HCT116 (cell line): ENCODE results near the gene ZCCHC24. TPM values are rescaled to one million over a fixed set of nuclear protein-coding genes. Genes with fewer than 3 reads are reported as not detected.

ENCODE experiments used
- ATAC-seq: fragments of 200-7000 bp; cut with Tn5 transposase; 2 replicates; pipeline ENCODE4 v1.9.1; 2020; ENCODE audit warnings: mild to moderate bottlenecking, moderate library complexity
- BruUV-seq: library from RNA; stranded (reverse); fragments of 400-500 nt; replicated peaks from 2 replicates; lab custom pipeline; 2021; lab: Mats Ljungman, UMichigan
- CTCF ChIA-PET: fragments of 300-600 bp; sonication (Branson Sonifier 250); formaldehyde crosslinking; loops from one replicate; lab custom pipeline; 2021; ENCODE audit warnings: antibody characterized with exemption; lab: Charles Lee
- POLR2A ChIA-PET: fragments of 300-600, 350-600 bp; sonication (Branson Sonifier 250); formaldehyde crosslinking; loops from one replicate; lab custom pipeline; 2021; ENCODE audit warnings: antibody characterized with exemption; lab: Charles Lee
- RAD21 ChIA-PET, 2 experiments: fragments of 300-600 bp; sonication (Branson Sonifier 250); formaldehyde crosslinking; loops; one replicate each; lab custom pipeline; 2023; ENCODE audit warnings: low total read pairs in 2 of 2; ENCODE audit not compliant: uncharacterized antibody in 2 of 2, unreplicated experiment in 2 of 2, low non-redundant PET in 1 of 2; lab: Charles Lee
- DNase-seq: peaks from one replicate; pipeline ENCODE4 v3.0.0-alpha.2; 2010; ENCODE audit warnings: low read depth, low spot score
- H2AFZ ChIP-seq: fragments of 200-600 bp; shearing (Covaris generic), sonication (generic); 2 replicates; pipeline ENCODE4 v1.6.1; 2017; ENCODE audit warnings: low read depth, mixed run types, mixed read lengths, antibody characterized with exemption, low read length; ENCODE audit not compliant: poor library complexity, severe bottlenecking
- H3K27ac ChIP-seq: 2 replicates; pipeline ENCODE4 v1.5.1; 2012; ENCODE audit warnings: low read depth, low read length
- H3K27me3 ChIP-seq: fragments of 200-600 bp; sonication (generic); 2 replicates; pipeline ENCODE4 v1.6.1; 2016; ENCODE audit warnings: mixed run types, low read length, mixed read lengths; ENCODE audit not compliant: insufficient read depth
- H3K36me3 ChIP-seq, 2 experiments: fragments of 200-500 bp in 1 of 2; fragments of 200-600 bp in 1 of 2; sonication (Bioruptor generic) in 1 of 2; sonication (generic) in 1 of 2; 2 replicates each; pipeline versions ENCODE4 v1.5.1 to v1.6.1; 2014 to 2016; ENCODE audit warnings: low read length in 2 of 2, inconsistent platforms in 1 of 2, mixed read lengths in 1 of 2, mixed run types in 1 of 2; ENCODE audit not compliant: insufficient read depth in 2 of 2, control insufficient read depth in 1 of 2
- H3K4me1 ChIP-seq, 2 experiments: fragments of 200-600 bp in 1 of 2; sonication (generic) in 1 of 2; 2 replicates each; pipeline versions ENCODE4 v1.5.1 to v1.6.1; 2012 to 2017; ENCODE audit warnings: low read length in 2 of 2, inconsistent platforms in 1 of 2, mild to moderate bottlenecking in 1 of 2, mixed read lengths in 1 of 2, mixed run types in 1 of 2, moderate library complexity in 1 of 2; ENCODE audit not compliant: insufficient read depth in 2 of 2, control insufficient read depth in 1 of 2
- H3K4me2 ChIP-seq: fragments of 200-600 bp; sonication (generic); 2 replicates; pipeline ENCODE4 v1.6.1; 2017; ENCODE audit warnings: mixed run types, low read length, mixed read lengths
- H3K4me3 ChIP-seq, 2 experiments: fragments of 200-600 bp in 1 of 2; sonication (generic) in 1 of 2; replicated peaks in 1 of 2; 2 replicates each; pipeline ENCODE4 v1.5.1; 2011 to 2016; ENCODE audit warnings: low read length in 2 of 2, control low read depth in 1 of 2, low read depth in 1 of 2, mild to moderate bottlenecking in 1 of 2, mixed read lengths in 1 of 2, mixed run types in 1 of 2
- H3K79me2 ChIP-seq: fragments of 200-600 bp; sonication (generic); 2 replicates; pipeline ENCODE4 v1.6.1; 2017; ENCODE audit warnings: mild to moderate bottlenecking, mixed run types, low read length, moderate library complexity, mixed read lengths; ENCODE audit not compliant: insufficient read depth
- H3K9ac ChIP-seq: fragments of 200-600 bp; sonication (generic); 2 replicates; pipeline ENCODE4 v1.6.1; 2016; ENCODE audit warnings: low read length, mixed read lengths
- H3K9me2 ChIP-seq: fragments of 200-600 bp; sonication (generic), shearing (Covaris generic); 2 replicates; pipeline ENCODE4 v1.6.1; 2017; ENCODE audit warnings: mixed run types, mild to moderate bottlenecking, moderate library complexity; ENCODE audit not compliant: insufficient read depth
- H3K9me3 ChIP-seq, 2 experiments: fragments of 200-500 bp in 1 of 2; fragments of 200-600 bp in 1 of 2; sonication (Bioruptor generic) in 1 of 2; sonication (generic) in 1 of 2; 2 replicates each; pipeline ENCODE4 v1.6.1; 2014 to 2017; ENCODE audit warnings: low read length in 2 of 2, mixed read lengths in 2 of 2, inconsistent platforms in 1 of 2, low read depth in 1 of 2, mild to moderate bottlenecking in 1 of 2, mixed run types in 1 of 2, moderate library complexity in 1 of 2; ENCODE audit not compliant: control insufficient read depth in 1 of 2, insufficient read depth in 1 of 2
- H4K20me1 ChIP-seq: fragments of 200-600 bp; sonication (generic), shearing (Covaris generic); 2 replicates; pipeline ENCODE4 v1.6.1; 2017; ENCODE audit warnings: mixed run types, mild to moderate bottlenecking, moderate library complexity; ENCODE audit not compliant: insufficient read depth
- CBX3 ChIP-seq: IDR thresholded peaks from 2 replicates; pipeline ENCODE4 v1.6.1; 2012; ENCODE audit warnings: low read depth
- ELF1 ChIP-seq: IDR thresholded peaks from 2 replicates; pipeline ENCODE4 v1.6.1; 2012; ENCODE audit warnings: low read depth, borderline replicate concordance
- EZH2 ChIP-seq: fragments of 200-600 bp; sonication (generic); IDR thresholded peaks from 2 replicates; pipeline ENCODE4 v1.6.1; 2017; ENCODE audit warnings: antibody characterized with exemption, mixed run types
- POLR2AphosphoS5 ChIP-seq: IDR thresholded peaks from 2 replicates; pipeline ENCODE4 v1.6.1; 2011; ENCODE audit warnings: mild to moderate bottlenecking, low read depth, low read length, moderate library complexity
- SP1 ChIP-seq: IDR thresholded peaks from 2 replicates; pipeline ENCODE4 v1.6.1; 2012; ENCODE audit warnings: low read depth
- ZNF274 ChIP-seq: fragments of 200-500 bp; sonication (Bioruptor generic); IDR thresholded peaks from 2 replicates; pipeline ENCODE4 v1.6.1; 2014; ENCODE audit warnings: mild to moderate bottlenecking, low read depth, low read length, inconsistent platforms
- intact Hi-C: fragments of 100-400 bp; cut with micrococcal nuclease; formaldehyde crosslinking; loops from 2 replicates; pipeline ENCODE4 v1.10.0; 2022
- total RNA-seq: library from RNA; stranded (reverse); gene quantifications from one replicate; pipeline ENCODE4 v1.2.1, GENCODE V29; 2021; ENCODE audit not compliant: unreplicated experiment
- TF ChIP-seq, protein P1 (sequence below): IDR thresholded peaks from 2 replicates; pipeline ENCODE4 v1.6.1; 2011; ENCODE audit warnings: mild to moderate bottlenecking, low read length, moderate library complexity; ENCODE audit not compliant: insufficient replicate concordance; ENCODE audit errors: extremely low read depth
- TF ChIP-seq, protein P2 (sequence below): IDR thresholded peaks from 2 replicates; pipeline ENCODE4 v1.6.1; 2012; ENCODE audit warnings: low read depth

ZCCHC24 gene
- total RNA-seq, 1 experiment from 2014 or later = 7.0 TPM

DNA sequence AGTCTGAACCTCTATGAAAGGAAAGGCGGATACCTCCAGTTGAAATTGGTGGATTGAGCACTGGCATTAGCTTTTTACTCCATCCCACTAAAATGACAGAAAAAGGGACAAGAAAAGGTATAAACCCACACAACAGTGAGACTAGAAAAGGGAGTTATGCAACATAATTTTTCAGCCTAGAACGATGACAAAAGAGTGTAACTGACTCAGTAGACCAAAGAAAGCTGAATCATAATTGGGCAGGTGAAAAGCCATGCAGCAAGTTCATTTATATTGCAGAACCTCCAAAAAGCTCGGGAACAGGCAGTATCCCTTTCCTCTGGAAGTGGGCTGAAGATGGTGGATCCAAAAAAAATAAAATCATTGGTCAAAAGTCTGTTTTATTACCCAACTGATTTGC lies 30.5 kb upstream of the ZCCHC24 start:
- no peaks in the 10 kb centered on the region for H3K27me3 ChIP-seq
- ATAC-seq (no peak), DNase-seq (no peak)
- H3K9ac ChIP-seq = no peak overlapping the region
- H3K9me2 ChIP-seq = no peaks in the 10 kb centered on the region
- no peaks in the 10 kb centered on the region for H3K79me2 ChIP-seq
- no peaks in the 10 kb centered on the region for H3K9me3 ChIP-seq
- POLR2A ChIA-PET = no interaction called here
- H3K4me3 ChIP-seq = no peak overlapping the region
- no peaks in the 10 kb centered on the region for H4K20me1 ChIP-seq
- BruUV-seq = no TSS peak
- H2AFZ ChIP-seq = no peak overlapping the region
- no peaks in the 10 kb centered on the region for H3K4me1 ChIP-seq
- intact Hi-C loops = no loop called here
- H3K27ac ChIP-seq = no peak overlapping the region
- H3K4me2 ChIP-seq = no peak overlapping the region
- CTCF ChIA-PET = interaction anchor here (1.4 to 1.9 kb wide), 2 partner anchors 8 to 12 kb away, joined by 6 to 8 read pairs; no protein-coding TSS in a partner anchor
- H3K36me3 ChIP-seq = no peaks in the 10 kb centered on the region
- TF ChIP-seq, protein P1, sequence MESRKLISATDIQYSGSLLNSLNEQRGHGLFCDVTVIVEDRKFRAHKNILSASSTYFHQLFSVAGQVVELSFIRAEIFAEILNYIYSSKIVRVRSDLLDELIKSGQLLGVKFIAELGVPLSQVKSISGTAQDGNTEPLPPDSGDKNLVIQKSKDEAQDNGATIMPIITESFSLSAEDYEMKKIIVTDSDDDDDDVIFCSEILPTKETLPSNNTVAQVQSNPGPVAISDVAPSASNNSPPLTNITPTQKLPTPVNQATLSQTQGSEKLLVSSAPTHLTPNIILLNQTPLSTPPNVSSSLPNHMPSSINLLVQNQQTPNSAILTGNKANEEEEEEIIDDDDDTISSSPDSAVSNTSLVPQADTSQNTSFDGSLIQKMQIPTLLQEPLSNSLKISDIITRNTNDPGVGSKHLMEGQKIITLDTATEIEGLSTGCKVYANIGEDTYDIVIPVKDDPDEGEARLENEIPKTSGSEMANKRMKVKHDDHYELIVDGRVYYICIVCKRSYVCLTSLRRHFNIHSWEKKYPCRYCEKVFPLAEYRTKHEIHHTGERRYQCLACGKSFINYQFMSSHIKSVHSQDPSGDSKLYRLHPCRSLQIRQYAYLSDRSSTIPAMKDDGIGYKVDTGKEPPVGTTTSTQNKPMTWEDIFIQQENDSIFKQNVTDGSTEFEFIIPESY = no peak
- no peak for TF ChIP-seq POLR2AphosphoS5
- TF ChIP-seq ZNF274 = no peak
- no peak for TF ChIP-seq CBX3
- TF ChIP-seq ELF1 = no peak
- no peak for TF ChIP-seq SP1
- TF ChIP-seq, protein P2, sequence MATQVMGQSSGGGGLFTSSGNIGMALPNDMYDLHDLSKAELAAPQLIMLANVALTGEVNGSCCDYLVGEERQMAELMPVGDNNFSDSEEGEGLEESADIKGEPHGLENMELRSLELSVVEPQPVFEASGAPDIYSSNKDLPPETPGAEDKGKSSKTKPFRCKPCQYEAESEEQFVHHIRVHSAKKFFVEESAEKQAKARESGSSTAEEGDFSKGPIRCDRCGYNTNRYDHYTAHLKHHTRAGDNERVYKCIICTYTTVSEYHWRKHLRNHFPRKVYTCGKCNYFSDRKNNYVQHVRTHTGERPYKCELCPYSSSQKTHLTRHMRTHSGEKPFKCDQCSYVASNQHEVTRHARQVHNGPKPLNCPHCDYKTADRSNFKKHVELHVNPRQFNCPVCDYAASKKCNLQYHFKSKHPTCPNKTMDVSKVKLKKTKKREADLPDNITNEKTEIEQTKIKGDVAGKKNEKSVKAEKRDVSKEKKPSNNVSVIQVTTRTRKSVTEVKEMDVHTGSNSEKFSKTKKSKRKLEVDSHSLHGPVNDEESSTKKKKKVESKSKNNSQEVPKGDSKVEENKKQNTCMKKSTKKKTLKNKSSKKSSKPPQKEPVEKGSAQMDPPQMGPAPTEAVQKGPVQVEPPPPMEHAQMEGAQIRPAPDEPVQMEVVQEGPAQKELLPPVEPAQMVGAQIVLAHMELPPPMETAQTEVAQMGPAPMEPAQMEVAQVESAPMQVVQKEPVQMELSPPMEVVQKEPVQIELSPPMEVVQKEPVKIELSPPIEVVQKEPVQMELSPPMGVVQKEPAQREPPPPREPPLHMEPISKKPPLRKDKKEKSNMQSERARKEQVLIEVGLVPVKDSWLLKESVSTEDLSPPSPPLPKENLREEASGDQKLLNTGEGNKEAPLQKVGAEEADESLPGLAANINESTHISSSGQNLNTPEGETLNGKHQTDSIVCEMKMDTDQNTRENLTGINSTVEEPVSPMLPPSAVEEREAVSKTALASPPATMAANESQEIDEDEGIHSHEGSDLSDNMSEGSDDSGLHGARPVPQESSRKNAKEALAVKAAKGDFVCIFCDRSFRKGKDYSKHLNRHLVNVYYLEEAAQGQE = no peak
- TF ChIP-seq EZH2 = no peak
- RAD21 ChIA-PET = no interaction called here
